Upper lobe of left lung (tissue), 4 donors: ENCODE data around the gene ALDH1A3.

Experiments used
- POLR2A ChIP-seq, 4 donors: fragments of 450-650 bp; IDR thresholded peaks; one replicate each; pipeline ENCODE4 v1.5.1; 2016 to 2017; ENCODE audit warnings: antibody characterized with exemption in 4 of 4, mild to moderate bottlenecking in 2 of 4
- POLR2AphosphoS5 ChIP-seq, 2 donors: sonication (generic); formaldehyde crosslinking; IDR thresholded peaks; one replicate each; pipeline ENCODE4 v1.5.1; 2017; ENCODE audit warnings: antibody characterized with exemption in 2 of 2

GRCh38 chr15:100899601-100900000 is 20.0 kb downstream of the ALDH1A3 start:
- TF ChIP-seq POLR2AphosphoS5 (IDR thresholded peaks at IDR 0.05) (no peak), POLR2A (IDR thresholded peaks at IDR 0.05) (no peak)
